ENCODE measurements around the gene CYB561D2. TPM values are rescaled to one million over a fixed set of nuclear protein-coding genes. Genes with fewer than 3 reads are reported as not detected.

The CYB561D2 gene
- total RNA-seq, 2 donors from 2014 or later: 22.5 to 29.4 TPM

- DNase-seq (ENCODE audit: low spot score) (no peak), ATAC-seq (ENCODE audit: insufficient number of reproducible peaks, low FRiP score, low read depth) (no peak)
- Histone ChIP-seq H3K27me3 (replicated peaks; ENCODE audit: insufficient read depth) (no peaks in the 10 kb centered on the region), H3K9me3 (no peaks in the 10 kb centered on the region), H3K4me1 (ENCODE audit: control insufficient read depth in 1 of 2, low read depth in 2 of 2) (peaks cover 21 to 47% of the 10 kb centered on the region in 2 donors), H3K4me3 (peak overlapping the region; percentile 79), H3K36me3 (peaks cover 40% of the 10 kb centered on the region), H3K27ac (peak overlapping the region; percentile 83 to 91)
- TF ChIP-seq CTCF (IDR thresholded peaks at IDR 0.05): no peak
These were observed 648 bp downstream of the CYB561D2 start for GRCh38 chr3:50351323-50351697.

- no peak for TF ChIP-seq CTCF (IDR thresholded peaks at IDR 0.05)
- Histone ChIP-seq H3K4me3 (no peak overlapping the region), H3K27ac (no peak overlapping the region), H3K9me3 (no peaks in the 10 kb centered on the region), H3K27me3 (replicated peaks; ENCODE audit: insufficient read depth) (no peaks in the 10 kb centered on the region), H3K36me3 (peaks cover 43% of the 10 kb centered on the region), H3K4me1 (ENCODE audit: control insufficient read depth in 1 of 2, low read depth in 2 of 2) (peaks cover 36 to 62% of the 10 kb centered on the region in 2 donors)
- ATAC-seq (ENCODE audit: insufficient number of reproducible peaks, low FRiP score, low read depth) (no peak), DNase-seq (ENCODE audit: low spot score) (no peak)
These were observed 2.1 kb downstream of the CYB561D2 start for GRCh38 chr3:50352781-50353180.

- no peak for TF ChIP-seq CTCF (IDR thresholded peaks at IDR 0.05)
- no peak for ATAC-seq (ENCODE audit: insufficient number of reproducible peaks, low FRiP score, low read depth)
- Histone ChIP-seq H3K4me1 (ENCODE audit: control insufficient read depth in 1 of 2, low read depth in 2 of 2) (peaks cover 42 to 68% of the 10 kb centered on the region in 2 donors), H3K9me3 (no peaks in the 10 kb centered on the region), H3K4me3 (no peak overlapping the region), H3K36me3 (peaks cover 38% of the 10 kb centered on the region), H3K27me3 (replicated peaks; ENCODE audit: insufficient read depth) (no peaks in the 10 kb centered on the region), H3K27ac (no peak overlapping the region)
- DNase-seq (ENCODE audit: low spot score): no peak
These were observed 2.8 kb downstream of the CYB561D2 start for GRCh38 chr3:50353245-50354004.

GRCh38 chr3:50354186-50354764 is 3.6 kb downstream of the CYB561D2 start:
- peaks cover 45 to 62% of the 10 kb centered on the region in 2 donors for H3K4me1 ChIP-seq (ENCODE audit: control insufficient read depth in 1 of 2, low read depth in 2 of 2)
- H3K27me3 ChIP-seq (replicated peaks; ENCODE audit: insufficient read depth): no peaks in the 10 kb centered on the region
- H3K36me3 ChIP-seq: peaks cover 38% of the 10 kb centered on the region

More at GRCh38 chr3:50354186-50354764, 3.6 kb downstream of the CYB561D2 start:
- no peak for TF ChIP-seq CTCF (IDR thresholded peaks at IDR 0.05)
- DNase-seq (ENCODE audit: low spot score) (no peak), ATAC-seq (ENCODE audit: insufficient number of reproducible peaks, low FRiP score, low read depth) (no peak)
- Histone ChIP-seq H3K27ac (no peak overlapping the region), H3K9me3 (no peaks in the 10 kb centered on the region), H3K4me3 (no peak overlapping the region)

All from thoracic aorta (tissue), 2 donors.